Measurements from ENCODE around the gene PLXNA3. TPM values are rescaled to one million over a fixed set of nuclear protein-coding genes. Genes with fewer than 3 reads are reported as not detected.

The PLXNA3 gene
- polyA plus RNA-seq (ENCODE audit: insufficient read length in 10 of 10): 10 to 100 TPM; 29.4 to 55.6 (median 33.2) TPM
- long read RNA-seq, donor 1: 0 reads
- long read RNA-seq, donor 2, partial matches to known transcripts: 6 of 40 reads
- long read RNA-seq, donor 2, other reads (novel, unspliced or antisense): 33 of 40 reads
- long read RNA-seq, donor 3: 0 reads
- long read RNA-seq, donor 4, partial matches to known transcripts: 5 of 7 reads
- long read RNA-seq, donor 4, other reads (novel, unspliced or antisense): 0 of 7 reads
- long read RNA-seq, donor 5, partial matches to known transcripts: 0 of 2 reads
- long read RNA-seq, donor 5, other reads (novel, unspliced or antisense): 0 of 2 reads
- long read RNA-seq, donor 6, partial matches to known transcripts: 0 of 1 reads
- long read RNA-seq, donor 6, other reads (novel, unspliced or antisense): 0 of 1 reads
- long read RNA-seq, donor 7, partial matches to known transcripts: 0 of 27 reads
- long read RNA-seq, donor 7, other reads (novel, unspliced or antisense): 26 of 27 reads
- long read RNA-seq, donor 8, partial matches to known transcripts: 0 of 31 reads
- long read RNA-seq, donor 8, other reads (novel, unspliced or antisense): 31 of 31 reads
- long read RNA-seq, donor 9: 0 reads

DNA sequence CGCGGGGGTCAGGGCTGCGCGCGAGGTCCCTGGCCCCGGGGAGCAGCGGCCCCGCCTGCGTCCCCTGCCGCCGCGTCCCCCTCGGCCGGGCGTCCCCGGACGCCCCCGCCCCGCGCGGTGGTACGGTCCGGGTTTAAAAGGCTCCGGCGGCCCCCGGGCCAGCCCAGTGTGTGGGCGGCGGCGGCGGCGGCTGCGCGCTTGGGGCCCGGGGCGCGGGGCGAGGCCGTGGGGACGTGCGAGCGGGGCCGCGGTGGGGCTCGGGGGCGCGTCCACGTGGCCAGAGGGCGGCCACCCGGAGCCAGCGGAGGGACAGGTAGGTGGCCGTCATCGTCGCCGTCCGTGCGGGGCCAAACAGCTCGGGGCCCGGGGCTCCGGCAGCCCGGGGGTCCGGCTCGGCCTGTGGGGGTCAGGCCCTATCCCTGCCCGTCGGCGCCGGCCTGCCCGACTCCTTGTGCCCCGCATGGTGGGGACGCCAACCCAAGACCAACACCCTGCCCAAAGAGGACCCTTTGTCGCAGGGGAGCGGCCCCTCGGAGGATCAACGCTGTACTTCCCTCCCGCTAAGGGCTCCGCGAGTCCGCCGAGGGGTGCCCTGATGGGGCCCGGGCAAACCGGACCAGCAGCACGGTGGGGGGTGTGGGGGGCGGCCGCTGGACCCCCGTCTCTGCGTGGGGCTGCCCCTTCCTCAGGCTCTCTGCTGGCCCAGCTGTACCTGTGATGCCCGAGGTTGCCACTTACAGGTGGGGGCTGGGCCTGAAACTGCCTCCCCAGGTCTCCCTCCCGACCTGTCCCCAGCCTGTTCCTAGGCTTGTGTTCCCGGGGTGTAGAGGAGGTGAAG lies at the start of gene PLXNA3:
TSS of gene PLXNA3 (plus strand) at position 166 of the 838 bp plus-strand sequence. CDS start 1,903 bp downstream, outside the sequence.
- peak in 2 of 3 donors; percentile 37 to 67 for DNase-seq

DNA sequence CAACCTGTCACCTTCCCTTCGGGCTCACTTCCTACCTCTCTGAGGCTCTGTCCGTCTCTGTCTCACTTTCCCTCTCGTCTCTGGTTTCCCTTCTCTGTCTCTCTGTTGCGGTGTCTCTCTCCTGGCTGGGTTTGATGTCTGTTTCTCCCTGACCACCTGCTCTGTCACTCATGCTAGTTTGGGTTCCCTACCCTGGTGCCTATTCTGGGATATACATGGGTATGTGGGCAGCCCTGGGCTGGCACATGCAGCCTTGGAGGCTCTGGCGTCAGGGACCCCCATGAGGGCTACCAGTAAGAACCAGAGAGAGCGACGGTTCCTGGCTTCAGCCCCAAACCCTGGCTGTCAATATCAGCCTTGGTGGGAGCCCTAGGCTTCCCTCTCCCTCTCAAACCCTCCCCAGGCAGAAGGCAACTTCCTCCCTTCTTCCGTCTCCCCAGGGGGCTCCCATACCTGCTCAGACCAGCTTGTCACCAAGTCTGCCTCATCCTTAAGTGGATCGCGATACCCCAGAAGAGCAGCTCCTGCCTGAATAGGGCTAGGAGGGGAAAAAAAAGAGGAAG lies 49.3 kb upstream of the PLXNA3 start:
- no peak for DNase-seq

DNA sequence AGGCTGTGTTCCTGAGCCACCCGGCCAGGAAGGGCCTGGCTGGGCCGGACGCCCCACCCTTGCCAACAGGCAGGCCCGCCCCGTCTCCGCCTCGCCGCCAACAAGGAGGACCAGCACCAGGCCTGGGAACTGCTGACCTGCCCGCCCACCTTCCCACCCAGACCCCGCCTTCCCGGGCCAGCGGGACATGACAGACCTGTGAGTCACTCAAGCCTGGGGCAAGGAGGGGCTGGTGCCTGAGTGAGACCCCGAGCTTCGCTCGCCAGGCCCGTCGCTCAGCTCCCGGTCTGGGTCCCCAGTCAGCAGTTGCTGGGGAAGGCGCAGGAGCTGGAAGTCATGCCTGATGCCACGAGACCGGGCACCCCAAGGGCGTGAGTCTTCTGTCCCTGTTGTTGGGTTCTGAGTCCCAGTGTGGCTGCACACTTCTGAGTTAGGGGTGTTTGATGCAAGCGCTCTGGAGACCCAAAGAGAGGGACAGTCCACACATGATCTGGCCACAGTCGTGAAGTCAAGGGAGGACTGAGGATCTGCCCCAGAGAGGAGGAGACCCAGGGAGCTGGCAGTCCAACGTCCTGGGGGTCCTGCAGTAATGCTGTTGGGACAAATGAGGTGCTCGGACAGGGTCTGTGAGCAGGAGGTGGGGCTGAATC lies 48.7 kb upstream of the PLXNA3 start, which contains the start of gene DNASE1L1:
TSS of gene DNASE1L1 (minus strand) at position 33 of the 650 bp plus-strand sequence. CDS start 3,686 bp downstream, outside the sequence.
- DNase-seq: peak in 2 of 3 donors; percentile 55 to 57

DNA sequence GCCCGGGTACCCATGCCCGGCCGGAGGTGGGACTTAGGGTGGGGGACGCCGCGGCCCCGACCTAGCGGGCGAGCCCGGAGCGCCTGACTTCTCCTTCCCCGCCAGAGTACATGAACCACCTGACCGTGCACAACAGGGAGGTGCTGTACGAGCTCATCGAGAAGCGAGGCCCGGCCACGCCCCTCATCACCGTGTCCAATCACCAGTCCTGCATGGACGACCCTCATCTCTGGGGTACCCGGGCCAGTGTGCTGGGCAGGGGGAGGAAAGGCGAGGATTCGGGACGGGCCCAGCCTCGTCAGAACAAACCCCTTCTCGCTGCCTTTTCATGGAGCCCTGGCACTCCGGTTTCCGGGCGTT lies 46.1 kb upstream of the PLXNA3 start:
- DNase-seq: peak in 2 of 3 donors; percentile 44 to 79

DNA sequence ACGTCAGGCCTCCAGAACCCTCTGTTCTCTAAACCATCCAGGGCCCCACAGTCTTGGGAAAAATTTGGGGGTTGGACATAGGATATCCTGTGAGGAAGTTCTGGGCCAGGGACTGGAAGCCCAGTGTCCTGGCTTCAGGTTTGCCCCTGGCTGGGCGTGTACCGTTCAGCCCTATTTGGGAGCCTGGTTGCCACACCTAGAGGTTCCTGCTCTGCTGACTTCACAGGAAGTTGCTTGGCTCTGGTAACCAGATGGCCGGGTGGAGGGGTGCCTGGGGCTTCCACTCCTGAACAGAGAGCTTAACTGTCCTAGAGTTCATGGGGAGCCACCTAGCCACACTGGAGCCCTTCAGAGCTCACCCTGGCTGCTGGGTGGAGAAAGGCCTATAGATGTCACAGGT lies 45.6 kb upstream of the PLXNA3 start:
- DNase-seq: no peak

DNA sequence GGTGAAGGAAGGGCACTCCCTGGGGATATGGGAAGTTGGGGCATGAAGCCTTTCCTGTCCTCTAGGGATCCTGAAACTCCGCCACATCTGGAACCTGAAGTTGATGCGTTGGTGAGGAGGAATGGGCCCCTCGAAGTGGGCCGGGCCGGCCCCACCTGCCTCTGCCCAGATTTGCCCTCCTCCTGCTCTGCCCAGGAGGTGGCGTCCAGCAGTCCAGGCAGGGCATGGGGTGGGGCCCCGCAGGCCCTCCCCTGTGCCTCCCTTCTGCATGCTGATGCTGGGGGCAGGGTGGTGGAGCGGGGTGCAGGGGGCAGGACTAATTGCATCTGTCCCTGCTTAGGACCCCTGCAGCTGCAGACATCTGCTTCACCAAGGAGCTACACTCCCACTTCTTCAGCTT lies 44.9 kb upstream of the PLXNA3 start:
- DNase-seq: no peak

DNA sequence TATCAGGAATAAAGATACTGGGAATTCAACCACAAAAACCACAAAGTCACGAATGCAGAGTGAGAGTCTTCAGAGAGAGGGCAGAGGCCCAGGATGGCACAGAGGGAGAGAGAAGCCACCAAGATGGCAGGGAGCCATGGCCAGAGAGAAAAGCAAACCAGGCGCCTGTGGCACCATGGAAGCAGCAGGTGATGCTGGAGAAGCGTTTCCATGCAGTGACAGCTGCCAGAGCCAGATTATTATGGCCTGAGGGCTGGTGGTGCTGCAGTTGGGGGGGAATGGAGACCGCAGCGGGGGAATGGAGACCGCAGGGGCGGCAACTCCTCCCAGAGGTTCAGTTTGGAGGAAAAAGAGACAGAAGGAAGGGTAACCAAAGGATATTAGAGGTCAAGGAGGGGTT lies 40.9 kb upstream of the PLXNA3 start:
- no peak for DNase-seq

DNA sequence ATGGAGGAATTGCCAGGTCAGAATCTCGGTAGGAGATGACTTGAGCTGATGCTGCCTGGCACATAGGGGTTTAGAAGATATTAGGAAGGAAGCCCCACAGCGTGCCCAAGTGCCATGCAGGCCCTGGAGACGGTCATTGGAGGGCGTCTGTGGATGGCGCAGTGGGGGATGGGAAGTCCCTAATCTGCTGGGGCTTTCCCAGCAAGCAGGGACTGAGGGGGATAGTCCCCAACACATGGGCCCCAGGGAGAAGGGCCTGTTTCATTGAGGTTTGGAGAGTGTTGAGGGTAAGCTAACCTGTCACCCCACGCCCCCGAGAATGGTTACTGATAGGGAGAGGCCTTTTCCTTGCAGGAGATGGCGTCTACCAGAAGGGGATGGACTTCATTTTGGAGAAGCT lies 38.9 kb upstream of the PLXNA3 start:
- no peak for DNase-seq

DNA sequence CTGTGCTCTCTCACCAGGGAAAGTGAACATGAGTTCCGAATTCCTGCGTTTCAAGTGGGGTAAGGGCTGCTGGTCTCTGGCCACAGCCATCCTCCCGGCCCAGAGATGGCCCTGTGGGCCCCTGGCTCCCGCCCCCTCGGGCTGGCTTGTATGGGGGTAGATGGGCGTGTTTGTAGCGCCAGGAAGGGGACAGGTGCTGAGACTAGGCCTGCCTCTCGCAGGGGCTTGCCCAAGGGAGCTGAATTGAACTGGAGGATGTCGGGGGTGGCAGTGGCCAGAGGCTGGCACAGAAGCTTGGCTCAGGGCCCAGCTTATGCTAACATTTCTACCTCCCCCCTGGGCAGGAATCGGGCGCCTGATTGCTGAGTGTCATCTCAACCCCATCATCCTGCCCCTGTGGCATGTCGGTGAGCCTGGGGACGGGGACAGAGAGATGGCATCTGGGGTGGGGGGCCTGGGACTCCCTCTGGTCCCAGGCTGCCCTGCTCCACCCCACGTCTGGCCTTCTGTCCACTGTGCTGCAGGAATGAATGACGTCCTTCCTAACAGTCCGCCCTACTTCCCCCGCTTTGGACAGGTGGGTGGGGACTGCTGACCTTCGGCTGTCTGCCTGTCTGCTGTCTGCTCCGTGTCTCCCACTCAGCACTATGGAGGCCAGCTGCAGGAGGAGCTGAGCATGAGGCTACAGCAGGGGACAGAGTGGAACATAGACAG lies 38.2 kb upstream of the PLXNA3 start:
- no peak for DNase-seq

DNA sequence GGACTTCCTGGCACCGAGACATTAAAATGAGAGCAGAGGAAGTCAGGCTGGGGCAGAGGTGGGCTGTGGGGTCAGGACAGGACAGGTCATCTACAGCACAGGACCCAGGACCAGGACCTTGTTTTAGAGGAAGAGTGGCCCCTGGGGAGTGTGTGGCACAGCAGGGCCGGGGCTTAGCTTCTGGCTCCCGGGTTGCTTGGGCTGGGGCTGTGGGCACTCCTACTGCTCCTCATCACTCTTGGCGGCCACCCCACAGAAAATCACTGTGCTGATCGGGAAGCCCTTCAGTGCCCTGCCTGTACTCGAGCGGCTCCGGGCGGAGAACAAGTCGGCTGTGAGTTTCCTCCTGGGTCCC lies 37.7 kb upstream of the PLXNA3 start:
- DNase-seq: no peak

DNA sequence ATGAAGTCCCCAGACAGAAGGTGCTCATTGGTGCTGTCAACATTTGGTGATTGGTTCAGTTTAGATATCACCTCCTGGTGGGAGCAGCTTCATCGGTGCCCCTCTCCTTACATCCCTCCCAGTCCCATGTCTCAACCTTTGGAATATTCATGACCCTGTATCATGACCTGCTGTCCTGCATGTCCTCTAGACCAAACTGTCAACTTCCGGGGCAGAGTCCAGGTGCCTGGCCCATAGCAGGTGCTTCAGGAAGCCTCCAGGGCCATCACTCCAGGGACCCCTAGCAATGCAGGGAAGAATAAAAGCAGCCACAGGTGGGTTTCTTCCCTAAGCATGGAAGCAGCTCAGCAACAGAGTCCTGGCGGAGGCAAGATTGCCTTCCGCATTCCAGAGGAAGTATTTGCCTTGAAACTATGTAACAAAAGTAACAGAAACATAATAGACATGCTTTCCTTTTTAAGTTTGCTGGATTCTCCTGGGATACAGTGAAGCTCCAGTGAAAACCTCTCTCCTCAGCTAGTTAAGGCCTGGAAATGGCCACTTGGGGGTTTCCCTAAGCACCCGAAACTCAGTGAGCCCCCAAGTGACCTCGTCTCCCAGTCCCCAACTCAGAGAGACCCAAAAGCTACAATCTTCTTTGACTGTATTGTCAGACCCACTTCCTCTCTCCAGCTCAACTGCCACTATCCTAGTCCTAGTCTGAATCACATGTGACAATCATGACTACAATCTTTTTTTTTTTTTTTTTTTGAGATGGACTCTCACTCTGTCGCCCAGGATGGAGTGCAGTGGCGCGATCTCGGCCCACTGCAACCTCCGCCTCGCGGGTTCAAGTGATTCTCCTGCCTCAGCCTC lies 30.9 kb upstream of the PLXNA3 start:
- DNase-seq: no peak

DNA sequence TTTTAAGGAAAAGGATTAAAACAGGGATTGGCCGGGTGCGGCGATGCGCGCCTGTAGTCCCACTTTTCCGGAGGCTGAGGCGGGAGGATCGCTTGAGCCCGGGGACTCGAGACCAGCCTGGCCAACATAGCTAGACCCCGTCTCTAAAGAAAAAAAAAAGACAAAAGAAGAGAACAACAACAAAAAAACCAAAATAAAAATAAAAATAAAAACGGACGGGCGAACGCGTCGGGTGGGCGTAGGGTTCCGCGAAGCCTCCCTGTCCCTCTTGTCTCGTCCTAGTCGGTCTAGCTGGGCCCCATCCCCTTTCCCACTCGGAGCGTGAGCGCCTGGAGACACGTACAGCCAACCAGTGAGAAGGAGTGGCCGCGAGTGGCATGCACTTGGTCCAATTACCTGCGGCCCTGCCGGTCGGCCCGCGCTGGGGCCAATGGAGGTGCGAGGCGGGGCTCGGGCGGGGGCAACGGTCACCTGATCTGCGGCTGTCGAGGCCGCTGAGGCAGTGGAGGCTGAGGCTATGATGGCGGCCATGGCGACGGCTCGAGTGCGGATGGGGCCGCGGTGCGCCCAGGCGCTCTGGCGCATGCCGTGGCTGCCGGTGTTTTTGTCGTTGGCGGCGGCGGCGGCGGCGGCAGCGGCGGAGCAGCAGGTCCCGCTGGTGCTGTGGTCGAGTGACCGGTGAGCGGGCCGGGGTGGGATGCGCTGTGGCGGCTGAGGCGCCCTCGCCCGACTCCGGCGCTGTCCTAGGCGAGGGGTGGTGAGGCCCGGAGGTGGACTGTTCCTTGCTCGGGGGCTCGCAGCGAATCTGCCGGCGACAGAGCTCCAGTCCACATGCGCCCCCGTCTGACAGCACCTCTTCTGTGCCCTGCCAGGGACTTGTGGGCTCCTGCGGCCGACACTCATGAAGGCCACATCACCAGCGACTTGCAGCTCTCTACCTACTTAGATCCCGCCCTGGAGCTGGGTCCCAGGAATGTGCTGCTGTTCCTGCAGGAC lies 29.6 kb upstream of the PLXNA3 start, which contains the start of gene ATP6AP1:
TSS of gene ATP6AP1 (plus strand) at position 502 of the 996 bp plus-strand sequence. CDS start at position 518, 16 bp downstream.
- peak; percentile 91 to 96 (median 93) for DNase-seq

DNA sequence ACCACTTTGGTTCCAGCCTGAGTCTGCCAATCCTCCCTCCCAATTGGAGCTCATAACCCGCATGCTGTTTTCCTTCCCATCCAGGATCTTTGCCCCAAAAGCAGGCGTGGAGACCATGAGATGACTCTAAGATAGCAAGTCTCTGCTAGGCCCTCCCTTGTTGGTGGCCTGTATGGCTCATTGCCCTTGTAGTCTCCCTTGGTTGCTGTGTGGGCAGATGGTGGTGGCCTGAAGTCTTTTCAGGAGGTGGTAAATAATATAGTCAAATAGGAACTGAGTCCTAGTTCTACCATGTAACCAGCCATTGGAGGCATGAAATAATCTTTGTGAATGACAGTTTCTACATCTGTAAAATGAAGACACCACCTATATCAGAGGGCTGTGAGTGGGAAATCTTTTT lies 28.4 kb upstream of the PLXNA3 start:
- DNase-seq: no peak

DNA sequence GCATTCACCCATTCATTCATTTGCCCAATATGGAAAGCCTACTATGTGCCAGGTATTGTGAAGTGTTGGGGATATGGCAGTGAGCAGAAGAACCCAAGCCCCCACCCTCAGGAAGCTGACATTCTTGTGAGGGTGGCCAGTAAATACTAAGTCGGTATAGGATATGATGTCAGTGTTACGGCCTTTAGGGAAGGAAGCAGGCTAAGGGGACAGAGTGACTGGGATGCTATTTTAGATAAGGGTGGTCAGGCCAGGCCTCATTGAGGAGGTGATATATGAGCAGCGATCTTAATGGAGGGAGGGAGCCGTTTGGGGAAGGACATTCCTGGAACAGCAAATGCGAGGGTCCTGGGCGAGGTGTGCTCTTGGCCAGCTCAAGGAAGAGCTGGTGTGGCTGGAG lies 27.6 kb upstream of the PLXNA3 start:
- no peak for DNase-seq

DNA sequence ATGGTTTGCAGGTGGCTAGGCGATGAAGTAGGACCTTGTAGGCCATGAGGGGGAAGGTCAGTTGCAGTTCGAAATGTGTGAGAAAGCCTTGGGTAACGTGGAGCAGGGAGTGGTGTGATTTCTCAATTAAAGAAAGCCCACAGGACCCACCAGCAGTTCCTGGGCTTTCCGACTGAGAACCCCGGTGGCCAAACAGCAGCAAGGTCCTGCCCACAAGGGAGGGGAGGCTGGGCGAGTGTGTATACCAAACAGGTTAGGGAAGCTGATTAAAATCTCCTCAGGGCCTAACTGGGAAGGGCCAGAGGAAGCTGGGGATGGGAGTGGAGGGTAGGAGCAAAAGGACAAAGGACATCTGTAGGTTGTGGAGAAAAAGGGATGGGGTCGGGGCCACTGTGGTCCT lies 27.2 kb upstream of the PLXNA3 start:
- no peak for DNase-seq

DNA sequence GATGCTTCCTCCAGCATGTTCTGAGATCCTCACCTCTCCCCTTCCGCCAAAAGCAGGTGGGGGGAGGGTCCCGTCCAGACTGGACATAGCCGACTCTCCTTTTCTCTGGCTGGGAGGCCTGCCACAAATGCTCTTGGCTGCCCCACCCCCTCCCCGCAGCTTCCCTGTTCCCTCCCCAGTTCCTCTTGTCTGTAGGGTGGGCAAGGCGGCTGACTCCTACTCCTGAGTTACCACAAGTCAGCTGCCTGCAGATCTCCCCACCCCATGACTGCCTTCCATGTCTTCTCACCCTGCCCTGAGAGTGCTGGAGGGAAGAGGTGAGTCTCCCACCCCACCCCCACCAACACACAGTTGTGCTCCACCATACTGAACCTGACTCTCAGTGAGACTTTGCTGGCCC lies 26.7 kb upstream of the PLXNA3 start:
- DNase-seq: no peak

DNA sequence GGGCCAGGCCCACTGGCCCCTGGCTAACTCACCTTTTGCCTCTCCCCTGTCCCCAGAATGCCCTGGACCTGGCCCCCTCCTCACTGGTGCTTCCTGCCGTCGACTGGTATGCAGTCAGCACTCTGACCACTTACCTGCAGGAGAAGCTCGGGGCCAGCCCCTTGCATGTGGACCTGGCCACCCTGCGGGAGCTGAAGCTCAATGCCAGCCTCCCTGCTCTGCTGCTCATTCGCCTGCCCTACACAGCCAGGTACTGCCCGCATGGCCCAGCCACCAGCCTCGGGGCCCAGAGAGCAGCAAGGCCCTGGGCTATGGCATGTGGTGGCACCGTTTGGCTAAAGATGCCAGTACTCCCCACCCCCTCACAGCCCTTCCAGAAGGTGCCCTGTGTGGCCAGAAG lies 25.9 kb upstream of the PLXNA3 start:
- DNase-seq: no peak

DNA sequence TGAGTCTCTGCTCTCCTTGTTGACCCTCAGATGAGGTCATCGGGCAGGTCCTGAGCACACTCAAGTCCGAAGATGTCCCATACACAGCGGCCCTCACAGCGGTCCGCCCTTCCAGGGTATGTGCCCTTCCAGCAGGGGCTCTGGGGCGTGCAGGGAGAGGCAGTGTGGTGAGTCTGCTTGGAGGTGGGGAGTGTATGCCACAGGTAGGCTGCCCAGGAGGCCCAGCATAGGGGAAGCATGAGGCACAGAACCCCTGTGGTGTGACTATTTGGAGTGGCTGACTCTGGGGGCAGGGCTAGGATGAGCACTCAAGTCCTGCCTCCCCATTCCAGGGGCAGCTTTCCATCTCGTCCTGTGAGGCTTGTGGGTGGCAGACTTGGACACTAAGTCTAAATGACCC lies 24.5 kb upstream of the PLXNA3 start:
- DNase-seq: no peak

Data from muscle of back (tissue), 13 donors.